ENCODE data around the gene DAB2IP.

DAB2IP gene

GRCh38 chr9:121809356-121810050 is 158.1 kb downstream of the DAB2IP start:
- no peak overlapping the region for H3K27ac ChIP-seq (ENCODE audit: low read depth, low read length)
- H3K4me3 ChIP-seq (ENCODE audit: low read depth in 1 of 2, low read length in 2 of 2), result no peak overlapping the region
- no peaks in the 10 kb centered on the region for H3K36me3 ChIP-seq (ENCODE audit: insufficient read depth, low read length)
- H3K27me3 ChIP-seq (ENCODE audit: control insufficient read depth in 1 of 2, insufficient read depth in 2 of 2, low read length in 2 of 2), result no peaks in the 10 kb centered on the region
- H3K9ac ChIP-seq (ENCODE audit: low read length), result no peak overlapping the region
- peaks cover 2% of the 10 kb centered on the region for H3K9me3 ChIP-seq (ENCODE audit: low read length)
- no peaks in the 10 kb centered on the region for H3K4me1 ChIP-seq (ENCODE audit: insufficient read depth, low read length)

DNA sequence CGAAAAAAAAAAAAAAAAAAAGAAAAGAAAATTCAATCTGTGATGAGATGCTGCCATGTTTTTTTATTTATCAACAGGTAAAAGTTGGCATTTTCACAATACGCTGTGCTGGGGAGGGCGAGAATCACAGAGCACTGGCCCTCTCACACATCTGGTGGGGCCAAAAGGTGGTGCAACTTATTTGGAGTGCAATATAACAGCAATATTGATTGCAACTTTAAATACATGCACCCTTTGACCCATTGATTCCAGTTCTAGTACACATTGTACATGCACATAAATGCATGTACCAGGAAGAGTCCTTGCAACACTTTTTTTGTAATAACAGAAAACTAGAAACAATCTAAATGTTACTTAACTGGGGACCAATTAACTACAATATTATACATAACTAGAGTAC is 159.1 kb downstream of the DAB2IP start:
- no peaks in the 10 kb centered on the region for H3K9me3 ChIP-seq (ENCODE audit: low read length)
- no peak overlapping the region for H3K4me3 ChIP-seq (ENCODE audit: low read depth in 1 of 2, low read length in 2 of 2)
- no peaks in the 10 kb centered on the region for H3K36me3 ChIP-seq (ENCODE audit: insufficient read depth, low read length)
- H3K27me3 ChIP-seq (ENCODE audit: control insufficient read depth in 1 of 2, insufficient read depth in 2 of 2, low read length in 2 of 2), result no peaks in the 10 kb centered on the region
- no peak overlapping the region for H3K27ac ChIP-seq (ENCODE audit: low read depth, low read length)
- H3K4me1 ChIP-seq (ENCODE audit: insufficient read depth, low read length), result no peaks in the 10 kb centered on the region
- H3K9ac ChIP-seq (ENCODE audit: low read length), result no peak overlapping the region

- Histone ChIP-seq H3K36me3 (ENCODE audit: insufficient read depth, low read length) (no peaks in the 10 kb centered on the region), H3K4me3 (ENCODE audit: low read depth in 1 of 2, low read length in 2 of 2) (no peak overlapping the region), H3K9ac (ENCODE audit: low read length) (no peak overlapping the region), H3K27me3 (ENCODE audit: control insufficient read depth in 1 of 2, insufficient read depth in 2 of 2, low read length in 2 of 2) (no peaks in the 10 kb centered on the region), H3K27ac (ENCODE audit: low read depth, low read length) (no peak overlapping the region), H3K9me3 (ENCODE audit: low read length) (no peaks in the 10 kb centered on the region), H3K4me1 (ENCODE audit: insufficient read depth, low read length) (no peaks in the 10 kb centered on the region)
Observed at GRCh38 chr9:121811140-121811539, 159.7 kb downstream of the DAB2IP start.

- Histone ChIP-seq H3K4me3 (ENCODE audit: low read depth in 1 of 2, low read length in 2 of 2) (no peak overlapping the region), H3K4me1 (ENCODE audit: insufficient read depth, low read length) (no peaks in the 10 kb centered on the region), H3K9me3 (ENCODE audit: low read length) (no peaks in the 10 kb centered on the region), H3K27ac (ENCODE audit: low read depth, low read length) (no peak overlapping the region), H3K9ac (ENCODE audit: low read length) (no peak overlapping the region), H3K27me3 (ENCODE audit: control insufficient read depth in 1 of 2, insufficient read depth in 2 of 2, low read length in 2 of 2) (no peaks in the 10 kb centered on the region), H3K36me3 (ENCODE audit: insufficient read depth, low read length) (no peaks in the 10 kb centered on the region)
Observed at GRCh38 chr9:121811751-121812150, 160.3 kb downstream of the DAB2IP start.

DNA sequence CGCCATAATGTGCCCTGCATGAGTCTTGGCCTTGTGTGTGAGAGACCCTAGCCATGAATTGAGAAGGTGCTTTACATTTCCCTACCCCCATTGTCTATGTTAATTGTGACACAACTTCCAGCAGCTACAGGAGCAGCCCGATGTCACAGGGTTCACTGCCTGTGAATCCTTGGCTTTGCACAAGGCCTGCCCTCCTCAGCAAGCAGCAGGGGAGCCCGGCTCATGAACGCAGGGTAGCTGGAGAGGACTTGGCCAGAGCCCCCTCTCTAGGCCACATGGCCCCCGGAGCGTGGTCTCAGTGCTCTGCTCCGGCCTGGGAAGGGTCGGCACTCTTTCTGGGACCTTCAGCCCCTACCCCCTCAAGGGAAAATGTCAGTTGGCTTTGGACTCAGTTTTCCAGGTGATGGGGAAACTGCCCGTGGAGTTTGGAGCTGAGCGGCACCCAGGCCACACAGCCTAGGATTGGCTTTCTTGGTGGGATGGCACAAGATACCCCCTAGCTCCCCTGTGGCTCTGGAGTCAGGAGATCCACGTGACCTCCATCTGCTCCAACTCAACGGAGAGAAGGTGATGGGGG is 160.8 kb downstream of the DAB2IP start:
- Histone ChIP-seq H3K4me3 (ENCODE audit: low read depth in 1 of 2, low read length in 2 of 2) (no peak overlapping the region), H3K9ac (ENCODE audit: low read length) (no peak overlapping the region), H3K36me3 (ENCODE audit: insufficient read depth, low read length) (no peaks in the 10 kb centered on the region), H3K9me3 (ENCODE audit: low read length) (no peaks in the 10 kb centered on the region), H3K27ac (ENCODE audit: low read depth, low read length) (no peak overlapping the region), H3K27me3 (ENCODE audit: control insufficient read depth in 1 of 2, insufficient read depth in 2 of 2, low read length in 2 of 2) (no peaks in the 10 kb centered on the region), H3K4me1 (ENCODE audit: insufficient read depth, low read length) (no peaks in the 10 kb centered on the region)

GRCh38 chr9:121813519-121814210 is 162.2 kb downstream of the DAB2IP start:
- Histone ChIP-seq H3K4me3 (ENCODE audit: low read depth in 1 of 2, low read length in 2 of 2) (no peak overlapping the region), H3K9ac (ENCODE audit: low read length) (no peak overlapping the region), H3K27ac (ENCODE audit: low read depth, low read length) (no peak overlapping the region), H3K4me1 (ENCODE audit: insufficient read depth, low read length) (no peaks in the 10 kb centered on the region), H3K27me3 (ENCODE audit: control insufficient read depth in 1 of 2, insufficient read depth in 2 of 2, low read length in 2 of 2) (no peaks in the 10 kb centered on the region), H3K36me3 (ENCODE audit: insufficient read depth, low read length) (no peaks in the 10 kb centered on the region), H3K9me3 (ENCODE audit: low read length) (no peaks in the 10 kb centered on the region)

GRCh38 chr9:121814594-121814993 is 163.2 kb downstream of the DAB2IP start:
- Histone ChIP-seq H3K4me1 (ENCODE audit: insufficient read depth, low read length) (no peaks in the 10 kb centered on the region), H3K4me3 (ENCODE audit: low read depth in 1 of 2, low read length in 2 of 2) (no peak overlapping the region), H3K27ac (ENCODE audit: low read depth, low read length) (no peak overlapping the region), H3K36me3 (ENCODE audit: insufficient read depth, low read length) (no peaks in the 10 kb centered on the region), H3K27me3 (ENCODE audit: control insufficient read depth in 1 of 2, insufficient read depth in 2 of 2, low read length in 2 of 2) (no peaks in the 10 kb centered on the region), H3K9ac (ENCODE audit: low read length) (no peak overlapping the region), H3K9me3 (ENCODE audit: low read length) (no peaks in the 10 kb centered on the region)

DNA sequence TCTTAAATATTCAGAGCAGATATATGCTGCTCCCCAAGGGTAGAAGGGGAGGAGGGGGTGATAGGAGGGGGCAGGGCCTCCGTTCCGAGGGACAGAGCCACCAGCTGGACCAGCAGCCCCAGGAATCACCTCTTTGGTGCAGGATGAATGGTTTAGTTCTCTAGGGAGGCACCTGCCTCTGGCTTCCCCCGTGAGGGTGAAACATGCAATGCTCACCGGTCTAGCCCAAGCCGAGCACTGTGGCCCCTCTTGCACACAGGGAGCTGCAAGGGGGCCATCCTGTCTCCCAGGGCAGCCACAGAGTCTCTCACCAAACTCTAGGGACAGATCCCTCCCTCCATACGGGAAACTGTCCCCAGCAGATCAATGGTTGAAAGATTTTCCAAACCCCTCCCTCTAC is 163.7 kb downstream of the DAB2IP start:
- Histone ChIP-seq H3K27ac (ENCODE audit: low read depth, low read length) (no peak overlapping the region), H3K36me3 (ENCODE audit: insufficient read depth, low read length) (no peaks in the 10 kb centered on the region), H3K4me1 (ENCODE audit: insufficient read depth, low read length) (no peaks in the 10 kb centered on the region), H3K9me3 (ENCODE audit: low read length) (no peaks in the 10 kb centered on the region), H3K9ac (ENCODE audit: low read length) (no peak overlapping the region), H3K27me3 (ENCODE audit: control insufficient read depth in 1 of 2, insufficient read depth in 2 of 2, low read length in 2 of 2) (no peaks in the 10 kb centered on the region), H3K4me3 (ENCODE audit: low read depth in 1 of 2, low read length in 2 of 2) (no peak overlapping the region)

DNA sequence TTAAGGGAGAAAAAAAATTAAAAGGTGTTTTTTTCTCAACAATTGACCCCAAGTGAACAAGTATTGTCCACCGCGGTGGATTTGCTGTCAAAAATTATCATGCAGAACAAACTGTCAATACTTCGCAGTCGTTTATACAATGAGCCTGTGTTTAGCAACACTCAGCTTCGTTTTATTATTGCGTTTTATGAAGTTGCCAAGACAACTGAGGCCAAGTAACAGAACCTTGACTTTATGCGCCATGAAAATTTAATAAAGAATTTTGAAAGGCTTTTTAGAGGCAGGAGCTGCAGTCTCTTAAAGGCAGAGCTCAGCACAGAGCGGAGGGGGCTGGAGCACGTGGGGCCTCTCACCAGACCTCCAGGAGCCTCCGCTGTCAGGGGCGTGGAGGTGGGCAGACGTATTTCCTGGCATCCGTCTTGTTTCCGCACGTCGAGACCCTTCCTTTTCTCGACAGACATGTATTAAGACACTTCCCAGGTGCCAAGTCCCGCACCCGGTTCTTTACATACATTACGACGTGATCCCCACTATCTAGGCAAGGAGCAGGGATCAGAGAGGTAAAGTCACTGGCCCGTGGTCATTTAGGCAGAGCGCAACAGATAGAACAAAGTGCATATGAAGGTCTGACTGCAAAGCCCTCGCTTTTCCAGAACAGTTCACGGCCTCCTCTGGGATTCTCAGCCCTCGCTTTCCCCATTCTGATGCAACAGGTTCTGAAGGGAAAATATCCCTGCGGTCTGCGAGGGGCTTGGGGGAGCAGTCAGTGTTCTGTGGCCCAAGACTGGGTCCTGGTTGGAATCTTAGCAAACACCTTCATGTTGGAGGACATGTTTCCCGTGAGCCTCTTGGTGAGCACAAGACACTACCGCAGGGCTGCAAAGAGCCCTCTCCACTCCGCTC is 164.4 kb downstream of the DAB2IP start:
- no peak overlapping the region for H3K9ac ChIP-seq (ENCODE audit: low read length)
- H3K27ac ChIP-seq (ENCODE audit: low read depth, low read length), result no peak overlapping the region
- no peak overlapping the region for H3K4me3 ChIP-seq (ENCODE audit: low read depth in 1 of 2, low read length in 2 of 2)
- H3K4me1 ChIP-seq (ENCODE audit: insufficient read depth, low read length), result no peaks in the 10 kb centered on the region
- no peaks in the 10 kb centered on the region for H3K27me3 ChIP-seq (ENCODE audit: control insufficient read depth in 1 of 2, insufficient read depth in 2 of 2, low read length in 2 of 2)
- no peaks in the 10 kb centered on the region for H3K36me3 ChIP-seq (ENCODE audit: insufficient read depth, low read length)
- H3K9me3 ChIP-seq (ENCODE audit: low read length), result no peaks in the 10 kb centered on the region

GRCh38 chr9:121816449-121816817 is 165.0 kb downstream of the DAB2IP start:
- no peak overlapping the region for H3K9ac ChIP-seq (ENCODE audit: low read length)
- H3K27me3 ChIP-seq (ENCODE audit: control insufficient read depth in 1 of 2, insufficient read depth in 2 of 2, low read length in 2 of 2), result no peaks in the 10 kb centered on the region
- no peaks in the 10 kb centered on the region for H3K9me3 ChIP-seq (ENCODE audit: low read length)
- H3K36me3 ChIP-seq (ENCODE audit: insufficient read depth, low read length), result no peaks in the 10 kb centered on the region
- H3K27ac ChIP-seq (ENCODE audit: low read depth, low read length), result no peak overlapping the region
- no peaks in the 10 kb centered on the region for H3K4me1 ChIP-seq (ENCODE audit: insufficient read depth, low read length)
- no peak overlapping the region for H3K4me3 ChIP-seq (ENCODE audit: low read depth in 1 of 2, low read length in 2 of 2)

DNA sequence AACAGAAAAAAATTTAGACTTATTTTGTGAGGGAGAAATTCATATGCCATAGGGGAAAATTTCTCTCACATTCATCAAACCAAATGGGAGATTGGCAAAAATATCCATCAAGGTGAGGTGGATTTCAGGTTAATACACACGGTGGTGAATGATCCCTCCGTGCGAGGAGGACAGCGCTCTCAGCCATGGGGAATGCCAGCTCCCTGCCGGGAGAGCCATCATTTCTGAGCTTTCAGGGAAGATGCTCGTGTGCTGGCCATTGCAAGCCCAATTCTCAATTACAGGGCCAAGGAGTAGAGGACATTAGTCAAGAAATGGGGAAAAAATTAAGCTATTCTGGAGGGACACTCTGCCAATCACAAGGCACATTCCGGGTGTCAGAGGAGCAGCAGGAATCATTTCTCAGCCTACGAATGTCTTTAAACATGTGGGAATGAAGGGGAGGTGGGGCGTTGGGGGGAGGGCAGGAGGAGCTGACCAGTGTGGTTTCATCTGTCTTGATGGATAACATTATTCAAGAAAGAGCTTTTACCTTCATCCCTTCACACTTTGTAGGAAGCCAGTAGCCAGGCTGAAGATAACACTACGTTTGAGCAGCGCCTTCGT is 165.5 kb downstream of the DAB2IP start:
- Histone ChIP-seq H3K9me3 (ENCODE audit: low read length) (no peaks in the 10 kb centered on the region), H3K36me3 (ENCODE audit: insufficient read depth, low read length) (no peaks in the 10 kb centered on the region), H3K9ac (ENCODE audit: low read length) (no peak overlapping the region), H3K27ac (ENCODE audit: low read depth, low read length) (no peak overlapping the region), H3K27me3 (ENCODE audit: control insufficient read depth in 1 of 2, insufficient read depth in 2 of 2, low read length in 2 of 2) (no peaks in the 10 kb centered on the region), H3K4me3 (ENCODE audit: low read depth in 1 of 2, low read length in 2 of 2) (no peak overlapping the region), H3K4me1 (ENCODE audit: insufficient read depth, low read length) (no peaks in the 10 kb centered on the region)

Data from muscle layer of colon (tissue), 2 donors.